OCI-LY7 (cell line): ENCODE results near the gene ZNF335. TPM values are rescaled to one million over a fixed set of nuclear protein-coding genes. Genes with fewer than 3 reads are reported as not detected.

Experiments
- BruUV-seq: library from RNA; stranded (reverse); fragments of 400-500 nt; replicated peaks from 2 replicates; lab custom pipeline; 2021; lab: Mats Ljungman, UMichigan
- CTCF ChIA-PET: fragments of 300-600 bp; sonication (Branson Sonifier 250); formaldehyde crosslinking; loops from one replicate; lab custom pipeline; 2022; ENCODE audit warnings: antibody characterized with exemption; ENCODE audit not compliant: unreplicated experiment; lab: Charles Lee
- POLR2A ChIA-PET: fragments of 300-600 bp; sonication (Branson Sonifier 250); formaldehyde crosslinking; loops from one replicate; lab custom pipeline; 2022; ENCODE audit warnings: antibody characterized with exemption; lab: Charles Lee
- DNase-seq: peaks from one replicate; pipeline ENCODE4 v3.0.0-alpha.2; 2015; ENCODE audit warnings: low spot score
- H2AFZ ChIP-seq: fragments of 200-600 bp; sonication (generic), shearing (Covaris generic); 2 replicates; pipeline ENCODE4 v1.6.1; 2014; ENCODE audit warnings: mild to moderate bottlenecking, antibody characterized with exemption, low read length, moderate library complexity
- H3K27ac ChIP-seq: fragments of 200-600 bp; sonication (generic); 2 replicates; pipeline ENCODE4 v1.5.1; 2014; ENCODE audit warnings: mixed run types, low read depth, mild to moderate bottlenecking, moderate library complexity, low read length, inconsistent platforms; ENCODE audit not compliant: poor library complexity, severe bottlenecking
- H3K36me3 ChIP-seq: fragments of 200-600 bp; sonication (generic); 2 replicates; pipeline ENCODE4 v1.6.1; 2014; ENCODE audit warnings: mild to moderate bottlenecking, antibody characterized with exemption, low read length, moderate library complexity, mixed read lengths; ENCODE audit not compliant: insufficient read depth
- H3K4me1 ChIP-seq: fragments of 200-600 bp; sonication (generic); 2 replicates; pipeline ENCODE4 v1.5.1; 2014; ENCODE audit warnings: mild to moderate bottlenecking, low read length; ENCODE audit not compliant: insufficient read depth, poor library complexity, severe bottlenecking
- H3K4me2 ChIP-seq: fragments of 200-600 bp; sonication (generic); 2 replicates; pipeline ENCODE4 v1.6.1; 2014; ENCODE audit warnings: mild to moderate bottlenecking, low read length
- H3K4me3 ChIP-seq: fragments of 200-600 bp; sonication (generic); 2 replicates; pipeline ENCODE4 v1.5.1; 2014; ENCODE audit warnings: mild to moderate bottlenecking, low read depth, low read length; ENCODE audit not compliant: poor library complexity, severe bottlenecking
- H3K79me2 ChIP-seq: fragments of 200-600 bp; sonication (generic); 2 replicates; pipeline ENCODE4 v1.6.1; 2016; ENCODE audit warnings: low read depth, mild to moderate bottlenecking, low read length, moderate library complexity, mixed read lengths; ENCODE audit not compliant: insufficient read depth
- H3K9me2 ChIP-seq: fragments of 200-600 bp; sonication (generic); 2 replicates; pipeline ENCODE4 v1.6.1; 2016; ENCODE audit warnings: mild to moderate bottlenecking, low read length, mixed read lengths; ENCODE audit not compliant: insufficient read depth
- H3K9me3 ChIP-seq: fragments of 200-600 bp; sonication (generic); 2 replicates; pipeline ENCODE4 v1.6.1; 2014; ENCODE audit warnings: mild to moderate bottlenecking, mixed run types, low read length, mixed read lengths
- H4K20me1 ChIP-seq: fragments of 200-600 bp; sonication (generic); 2 replicates; pipeline ENCODE4 v1.6.1; 2014; ENCODE audit warnings: mild to moderate bottlenecking, antibody characterized with exemption, low read length, moderate library complexity, mixed read lengths; ENCODE audit not compliant: insufficient read depth
- CTCF ChIP-seq: fragments of 200-600 bp; sonication (generic); conservative IDR thresholded peaks from 2 replicates; pipeline ENCODE4 v1.5.1; 2014; ENCODE audit warnings: mild to moderate bottlenecking, antibody characterized with exemption, low read length, moderate library complexity, mixed read lengths
- EZH2phosphoT487 ChIP-seq: fragments of 200-600 bp; sonication (generic); IDR thresholded peaks from 2 replicates; pipeline ENCODE4 v1.6.1; 2018; ENCODE audit warnings: low read depth, borderline replicate concordance, mild to moderate bottlenecking, mixed run types, antibody characterized with exemption, low read length, moderate library complexity, mixed read lengths
- intact Hi-C: fragments of 100-400 bp; cut with micrococcal nuclease; formaldehyde crosslinking; loops from one replicate; pipeline ENCODE4 v1.10.0; 2022; ENCODE audit not compliant: unreplicated experiment
- total RNA-seq, 2 experiments: library from RNA; depleted of rRNA in 1 of 2; stranded (reverse); fragments of >200 nt in 1 of 2; shearing (Covaris generic) in 1 of 2; gene quantifications; 2 replicates each; pipeline ENCODE4 v1.2.3, GENCODE V29; 2014 to 2022

Gene ZNF335
- total RNA-seq, 2 experiments from 2014 or later, result 21.0 to 28.4 TPM

GRCh38 chr20:46013829-46014516 is 42.0 kb upstream of the ZNF335 start:
- H3K4me3 ChIP-seq, result peak overlapping the region; percentile 45
- intact Hi-C loops, result loop anchor here (1.0 kb wide), 1 partner anchor 27 kb away; no protein-coding TSS in a partner anchor
- H3K9me3 ChIP-seq, result peaks cover 9% of the 10 kb centered on the region; the same call in 1 of the 2 replicates
- ChIA-PET CTCF (interaction anchor here (0.8 kb wide), 1 partner anchor 11 kb away, joined by 3 read pairs; no protein-coding TSS in a partner anchor), POLR2A (no interaction called here)
- no peaks in the 10 kb centered on the region for H3K36me3 ChIP-seq
- DNase-seq, result peak; percentile 81
- peak overlapping the region; percentile 60 for H3K4me2 ChIP-seq
- TF ChIP-seq CTCF (peak; percentile 88), EZH2phosphoT487 (no peak)
- H3K9me2 ChIP-seq, result no peaks in the 10 kb centered on the region
- H4K20me1 ChIP-seq, result no peaks in the 10 kb centered on the region
- no peak overlapping the region for H3K27ac ChIP-seq
- peaks cover 9% of the 10 kb centered on the region for H3K4me1 ChIP-seq
- BruUV-seq, result no TSS peak
- H3K79me2 ChIP-seq, result no peaks in the 10 kb centered on the region
- H2AFZ ChIP-seq, result peak overlapping the region; percentile 32; the same call in 1 of the 2 replicates

- no peaks in the 10 kb centered on the region for H3K9me2 ChIP-seq
- peaks cover 9% of the 10 kb centered on the region for H3K4me1 ChIP-seq
- peaks cover 9% of the 10 kb centered on the region; the same call in 1 of the 2 replicates for H3K9me3 ChIP-seq
- H4K20me1 ChIP-seq, result no peaks in the 10 kb centered on the region
- no peak overlapping the region for H3K27ac ChIP-seq
- no peak overlapping the region for H2AFZ ChIP-seq
- POLR2A ChIA-PET, result no interaction called here
- H3K79me2 ChIP-seq, result no peaks in the 10 kb centered on the region
- H3K36me3 ChIP-seq, result no peaks in the 10 kb centered on the region
- no peak for DNase-seq
- intact Hi-C loops, result no loop called here
- peak overlapping the region; percentile 60; the same call in 1 of the 2 replicates for H3K4me2 ChIP-seq
- TF ChIP-seq CTCF, result no peak
- TF ChIP-seq EZH2phosphoT487, result no peak
- BruUV-seq, result no TSS peak
- H3K4me3 ChIP-seq, result no peak overlapping the region
- CTCF ChIA-PET, result interaction anchor here (1.0 kb wide), 1 partner anchor 27 kb away, joined by 3 read pairs; no protein-coding TSS in a partner anchor
These were observed 41.4 kb upstream of the ZNF335 start for GRCh38 chr20:46013322-46013828.
